Astrocyte (in vitro differentiated cells and primary cell): ENCODE measurements around the gene WNT3A. TPM values are rescaled to one million over a fixed set of nuclear protein-coding genes. Genes with fewer than 3 reads are reported as not detected.

Source experiments
- DNase-seq: peaks from one replicate; pipeline ENCODE4 v3.0.0-alpha.2; 2010; ENCODE audit warnings: low read depth
- FAIRE-seq: peaks from 2 replicates; lab custom pipeline; 2011; peaks lifted over from hg19 to GRCh38; lab: Jason Lieb, UNC
- H2AFZ ChIP-seq: 2 replicates; pipeline ENCODE4 v1.6.0; 2012; ENCODE audit warnings: low read depth, low read length, inconsistent platforms
- H3K27ac ChIP-seq: 2 replicates; pipeline ENCODE4 v1.5.1; 2011; ENCODE audit warnings: low read depth, low read length, inconsistent platforms
- H3K27me3 ChIP-seq: 2 replicates; pipeline ENCODE4 v1.6.0; 2011; ENCODE audit warnings: low read length, inconsistent platforms; ENCODE audit not compliant: insufficient read depth
- H3K36me3 ChIP-seq: 2 replicates; pipeline ENCODE4 v1.5.1; 2011; ENCODE audit warnings: low read length, inconsistent platforms; ENCODE audit not compliant: insufficient read depth
- H3K4me1 ChIP-seq: 2 replicates; pipeline ENCODE4 v1.5.1; 2011; ENCODE audit warnings: low read length, inconsistent platforms; ENCODE audit not compliant: insufficient read depth
- H3K4me2 ChIP-seq: 2 replicates; pipeline ENCODE4 v1.6.0; 2012; ENCODE audit warnings: low read length, inconsistent platforms
- H3K4me3 ChIP-seq: 2 replicates; pipeline ENCODE4 v1.5.1; 2011; ENCODE audit warnings: low read depth, mild to moderate bottlenecking, low read length, inconsistent platforms; ENCODE audit not compliant: insufficient read depth
- H3K79me2 ChIP-seq: 2 replicates; pipeline ENCODE4 v1.6.0; 2012; ENCODE audit warnings: mild to moderate bottlenecking, low read length, inconsistent platforms; ENCODE audit not compliant: insufficient read depth
- H3K9ac ChIP-seq: 2 replicates; pipeline ENCODE4 v1.6.0; 2012; ENCODE audit warnings: mild to moderate bottlenecking, low read length, inconsistent platforms
- H3K9me3 ChIP-seq: 2 replicates; pipeline ENCODE4 v1.5.1; 2012; ENCODE audit warnings: low read depth, mild to moderate bottlenecking, low read length, inconsistent platforms; ENCODE audit not compliant: insufficient read depth
- H4K20me1 ChIP-seq: 2 replicates; pipeline ENCODE4 v1.6.0; 2012; ENCODE audit warnings: low read length, inconsistent platforms; ENCODE audit not compliant: insufficient read depth
- H3K27ac Mint-ChIP-seq: one replicate; pipeline ENCODE4 v1.8.0; 2021; ENCODE audit warnings: mild to moderate bottlenecking, mixed read lengths; ENCODE audit not compliant: unreplicated experiment
- H3K27me3 Mint-ChIP-seq: one replicate; pipeline ENCODE4 v1.8.0; 2021; ENCODE audit warnings: low read depth, mixed read lengths; ENCODE audit not compliant: unreplicated experiment
- H3K36me3 Mint-ChIP-seq: one replicate; pipeline ENCODE4 v1.8.0; 2021; ENCODE audit warnings: low read depth, mixed read lengths; ENCODE audit not compliant: unreplicated experiment
- H3K4me1 Mint-ChIP-seq: one replicate; pipeline ENCODE4 v1.8.0; 2021; ENCODE audit warnings: low read depth, mixed read lengths; ENCODE audit not compliant: unreplicated experiment
- H3K4me3 Mint-ChIP-seq: one replicate; pipeline ENCODE4 v1.8.0; 2021; ENCODE audit warnings: mild to moderate bottlenecking, moderate library complexity, mixed read lengths; ENCODE audit not compliant: unreplicated experiment
- H3K9me3 Mint-ChIP-seq: one replicate; pipeline ENCODE4 v1.8.0; 2021; ENCODE audit warnings: mild to moderate bottlenecking, mixed read lengths; ENCODE audit not compliant: unreplicated experiment
- CTCF ChIP-seq: IDR thresholded peaks from 2 replicates; pipeline ENCODE4 v1.5.1; 2011; ENCODE audit warnings: low read depth, mild to moderate bottlenecking, inconsistent platforms, low read length, moderate library complexity; ENCODE audit not compliant: insufficient read depth
- EZH2 ChIP-seq: IDR thresholded peaks from 2 replicates; pipeline ENCODE4 v1.6.1; 2012; ENCODE audit warnings: mild to moderate bottlenecking, low read length, inconsistent platforms; ENCODE audit not compliant: insufficient read depth
- total RNA-seq: library from RNA; stranded (reverse); gene quantifications from 2 replicates; pipeline ENCODE4 v1.2.1, GENCODE V29; 2021

The WNT3A gene
- total RNA-seq, 1 donor from 2014 or later = not detected

GRCh38 chr1:228045405-228045804 lies 38.6 kb downstream of the WNT3A start:
- no peak overlapping the region for H3K4me2 ChIP-seq
- no peak overlapping the region for H3K27ac Mint-ChIP-seq
- no peaks in the 10 kb centered on the region for H4K20me1 ChIP-seq
- no peak for DNase-seq
- H3K9me3 Mint-ChIP-seq = no peaks in the 10 kb centered on the region
- H3K27me3 ChIP-seq = peaks cover 6% of the 10 kb centered on the region
- H3K36me3 ChIP-seq = no peaks in the 10 kb centered on the region
- H3K9ac ChIP-seq = no peak overlapping the region
- peaks cover 58% of the 10 kb centered on the region for H3K27me3 Mint-ChIP-seq
- H3K4me3 Mint-ChIP-seq = no peak overlapping the region
- no peaks in the 10 kb centered on the region for H3K4me1 ChIP-seq
- H3K4me3 ChIP-seq = no peak overlapping the region
- H3K79me2 ChIP-seq = no peaks in the 10 kb centered on the region
- H2AFZ ChIP-seq = no peak overlapping the region
- H3K9me3 ChIP-seq = no peaks in the 10 kb centered on the region
- no peak for FAIRE-seq
- TF ChIP-seq CTCF (no peak), EZH2 (no peak)
- H3K36me3 Mint-ChIP-seq = no peaks in the 10 kb centered on the region
- no peak overlapping the region for H3K27ac ChIP-seq
- no peaks in the 10 kb centered on the region for H3K4me1 Mint-ChIP-seq

GRCh38 chr1:228045871-228046270 lies 39.1 kb downstream of the WNT3A start:
- H3K4me3 ChIP-seq = no peak overlapping the region
- H3K4me2 ChIP-seq = no peak overlapping the region
- H3K9me3 Mint-ChIP-seq = no peaks in the 10 kb centered on the region
- no peak overlapping the region for H3K27ac ChIP-seq
- FAIRE-seq = no peak
- no peaks in the 10 kb centered on the region for H3K36me3 ChIP-seq
- DNase-seq = no peak
- no peaks in the 10 kb centered on the region for H4K20me1 ChIP-seq
- H3K27me3 ChIP-seq = peaks cover 6% of the 10 kb centered on the region
- H3K36me3 Mint-ChIP-seq = no peaks in the 10 kb centered on the region
- no peaks in the 10 kb centered on the region for H3K4me1 Mint-ChIP-seq
- peaks cover 56% of the 10 kb centered on the region for H3K27me3 Mint-ChIP-seq
- TF ChIP-seq CTCF (no peak), EZH2 (no peak)
- H3K79me2 ChIP-seq = no peaks in the 10 kb centered on the region
- H3K9me3 ChIP-seq = no peaks in the 10 kb centered on the region
- no peak overlapping the region for H2AFZ ChIP-seq
- no peak overlapping the region for H3K9ac ChIP-seq
- no peak overlapping the region for H3K27ac Mint-ChIP-seq
- H3K4me1 ChIP-seq = no peaks in the 10 kb centered on the region
- H3K4me3 Mint-ChIP-seq = no peak overlapping the region

- Mint-ChIP-seq H3K36me3 (no peaks in the 10 kb centered on the region), H3K27ac (peak overlapping the region; percentile 28), H3K9me3 (peaks cover 5% of the 10 kb centered on the region), H3K4me3 (no peak overlapping the region), H3K4me1 (no peaks in the 10 kb centered on the region), H3K27me3 (peaks cover 63% of the 10 kb centered on the region)
- Histone ChIP-seq H3K27me3 (peaks cover 10% of the 10 kb centered on the region), H3K79me2 (no peaks in the 10 kb centered on the region), H4K20me1 (no peaks in the 10 kb centered on the region), H3K27ac (no peak overlapping the region), H3K4me3 (no peak overlapping the region), H2AFZ (no peak overlapping the region), H3K4me2 (no peak overlapping the region), H3K9me3 (no peaks in the 10 kb centered on the region), H3K36me3 (no peaks in the 10 kb centered on the region), H3K4me1 (no peaks in the 10 kb centered on the region), H3K9ac (no peak overlapping the region)
- TF ChIP-seq EZH2 = no peak
- TF ChIP-seq CTCF = no peak
- DNase-seq (no peak), FAIRE-seq (no peak)
Observed at GRCh38 chr1:228046421-228047182, 39.8 kb downstream of the WNT3A start.
